ENCODE results near the gene PCDHAC1.
A peak's percentile ranks its signal among the peaks of the same experiment; 100 is the strongest.

The PCDHAC1 gene

GRCh38 chr5:140881889-140882590 lies 44.1 kb upstream of the PCDHAC1 start, which contains the start of gene PCDHA13:
Gene PCDHA13 (plus strand): TSS chr5:140882124. CDS start chr5:140882269, 145 bp downstream.
- H3K18ac ChIP-seq (ENCODE audit: low read depth in 1 of 2, low read length in 2 of 2): no peak within 1 kb of the TSS
- H3K14ac ChIP-seq (ENCODE audit: low read length in 2 of 2): no peak within 1 kb of the TSS
- H3K9me3 ChIP-seq (ENCODE audit: control insufficient read depth, low read length): peaks cover 38% of the 10 kb centered on the region
- H3K9ac ChIP-seq (ENCODE audit: low read length): no peak within 1 kb of the TSS
- peaks cover 5% of the 10 kb centered on the region for H3K4me1 ChIP-seq (ENCODE audit: control insufficient read depth, insufficient read depth, low read depth, low read length)
- H3K23ac ChIP-seq (ENCODE audit: low read length in 2 of 2): no peak within 1 kb of the TSS
- WGBS: 69% methylated on average over 29 of the region's 35 CpGs
- H4K8ac ChIP-seq (ENCODE audit: low read length): no peak within 1 kb of the TSS
- H3K36me3 ChIP-seq (ENCODE audit: control insufficient read depth in 1 of 2, insufficient read depth in 2 of 2, low read depth in 1 of 2, low read length in 2 of 2): peaks cover 0 to 25% of the 10 kb centered on the region in 2 experiments
- no peak within 1 kb of the TSS for H4K91ac ChIP-seq (ENCODE audit: low read length)
- H2AFZ ChIP-seq (ENCODE audit: low read depth, low read length): peak within 1 kb of the TSS; percentile 3
- DNase-seq: peak; percentile 50
- no peaks in the 10 kb centered on the region for H3K27me3 ChIP-seq (ENCODE audit: control insufficient read depth in 1 of 2, insufficient read depth in 1 of 2, low read length in 2 of 2)
- H3K4me3 ChIP-seq (ENCODE audit: insufficient read depth in 1 of 2, low read depth in 1 of 2, low read length in 2 of 2): peak within 1 kb of the TSS in 1 of 2 experiments; percentile 39
- H2BK12ac ChIP-seq (ENCODE audit: low read length in 2 of 2): no peak within 1 kb of the TSS
- no peak within 1 kb of the TSS for H2AK5ac ChIP-seq (ENCODE audit: low read length, severe bottlenecking)
- H3K4me2 ChIP-seq (ENCODE audit: low read length, poor library complexity, severe bottlenecking): no peak within 1 kb of the TSS
- H2BK120ac ChIP-seq (ENCODE audit: low read depth, low read length): no peak within 1 kb of the TSS
- H2BK5ac ChIP-seq (ENCODE audit: low read depth, low read length, poor library complexity, severe bottlenecking): no peak within 1 kb of the TSS
- H3K79me1 ChIP-seq (replicated peaks; ENCODE audit: low read length, poor library complexity, severe bottlenecking): peaks cover 3% of the 10 kb centered on the region
- no peak within 1 kb of the TSS for H3K4ac ChIP-seq (ENCODE audit: low read depth in 1 of 2, low read length in 2 of 2)
- no peak within 1 kb of the TSS for H2BK15ac ChIP-seq (ENCODE audit: low read depth, poor library complexity, severe bottlenecking)
- H3K27ac ChIP-seq (ENCODE audit: low read length, poor library complexity, severe bottlenecking): no peak within 1 kb of the TSS

- no peak overlapping the region for H4K91ac ChIP-seq (ENCODE audit: low read length)
- peaks cover 42% of the 10 kb centered on the region for H3K9me3 ChIP-seq (ENCODE audit: control insufficient read depth, low read length)
- H2BK12ac ChIP-seq (ENCODE audit: low read length in 2 of 2): no peak overlapping the region
- DNase-seq: peak; percentile 15
- H2BK120ac ChIP-seq (ENCODE audit: low read depth, low read length): no peak overlapping the region
- H3K27ac ChIP-seq (ENCODE audit: low read length, poor library complexity, severe bottlenecking): no peak overlapping the region
- no peak overlapping the region for H3K14ac ChIP-seq (ENCODE audit: low read length in 2 of 2)
- H3K9ac ChIP-seq (ENCODE audit: low read length): no peak overlapping the region
- no peak overlapping the region for H4K8ac ChIP-seq (ENCODE audit: low read length)
- H2AFZ ChIP-seq (ENCODE audit: low read depth, low read length): no peak overlapping the region
- H3K27me3 ChIP-seq (ENCODE audit: control insufficient read depth in 1 of 2, insufficient read depth in 1 of 2, low read length in 2 of 2): no peaks in the 10 kb centered on the region
- no peak overlapping the region for H2BK15ac ChIP-seq (ENCODE audit: low read depth, poor library complexity, severe bottlenecking)
- H2AK5ac ChIP-seq (ENCODE audit: low read length, severe bottlenecking): no peak overlapping the region
- WGBS: 59% methylated on average over 12 of the region's 12 CpGs
- no peak overlapping the region for H2BK5ac ChIP-seq (ENCODE audit: low read depth, low read length, poor library complexity, severe bottlenecking)
- no peak overlapping the region for H3K23ac ChIP-seq (ENCODE audit: low read length in 2 of 2)
- H3K79me1 ChIP-seq (replicated peaks; ENCODE audit: low read length, poor library complexity, severe bottlenecking): peaks cover under 1% of the 10 kb centered on the region
- H3K36me3 ChIP-seq (ENCODE audit: control insufficient read depth in 1 of 2, insufficient read depth in 2 of 2, low read depth in 1 of 2, low read length in 2 of 2): peaks cover 0 to 20% of the 10 kb centered on the region in 2 experiments
- H3K4me2 ChIP-seq (ENCODE audit: low read length, poor library complexity, severe bottlenecking): no peak overlapping the region
- no peak overlapping the region for H3K18ac ChIP-seq (ENCODE audit: low read depth in 1 of 2, low read length in 2 of 2)
- peaks cover under 1% of the 10 kb centered on the region for H3K4me1 ChIP-seq (ENCODE audit: control insufficient read depth, insufficient read depth, low read depth, low read length)
- H3K4me3 ChIP-seq (ENCODE audit: insufficient read depth in 1 of 2, low read depth in 1 of 2, low read length in 2 of 2): peak overlapping the region in 1 of 2 experiments; percentile 39
- no peak overlapping the region for H3K4ac ChIP-seq (ENCODE audit: low read depth in 1 of 2, low read length in 2 of 2)
Measured at GRCh38 chr5:140882591-140882899, 43.6 kb upstream of the PCDHAC1 start.

GRCh38 chr5:140883373-140883772 lies 42.7 kb upstream of the PCDHAC1 start:
- Histone ChIP-seq H3K14ac (ENCODE audit: low read length in 2 of 2) (peak overlapping the region in 1 of 2 experiments; percentile 65), H3K4me2 (ENCODE audit: low read length, poor library complexity, severe bottlenecking) (no peak overlapping the region), H3K18ac (ENCODE audit: low read depth in 1 of 2, low read length in 2 of 2) (no peak overlapping the region), H3K27me3 (ENCODE audit: control insufficient read depth in 1 of 2, insufficient read depth in 1 of 2, low read length in 2 of 2) (no peaks in the 10 kb centered on the region), H3K79me1 (replicated peaks; ENCODE audit: low read length, poor library complexity, severe bottlenecking) (no peaks in the 10 kb centered on the region), H3K23ac (ENCODE audit: low read length in 2 of 2) (no peak overlapping the region), H3K4me1 (ENCODE audit: control insufficient read depth, insufficient read depth, low read depth, low read length) (no peaks in the 10 kb centered on the region), H3K9me3 (ENCODE audit: control insufficient read depth, low read length) (peaks cover 47% of the 10 kb centered on the region), H3K9ac (ENCODE audit: low read length) (no peak overlapping the region), H2BK15ac (ENCODE audit: low read depth, poor library complexity, severe bottlenecking) (no peak overlapping the region), H4K91ac (ENCODE audit: low read length) (no peak overlapping the region), H2AK5ac (ENCODE audit: low read length, severe bottlenecking) (no peak overlapping the region), H4K8ac (ENCODE audit: low read length) (no peak overlapping the region), H2BK12ac (ENCODE audit: low read length in 2 of 2) (no peak overlapping the region), H3K4ac (ENCODE audit: low read depth in 1 of 2, low read length in 2 of 2) (no peak overlapping the region), H3K4me3 (ENCODE audit: insufficient read depth in 1 of 2, low read depth in 1 of 2, low read length in 2 of 2) (no peak overlapping the region), H3K27ac (ENCODE audit: low read length, poor library complexity, severe bottlenecking) (no peak overlapping the region), H2BK120ac (ENCODE audit: low read depth, low read length) (no peak overlapping the region), H3K36me3 (ENCODE audit: control insufficient read depth in 1 of 2, insufficient read depth in 2 of 2, low read depth in 1 of 2, low read length in 2 of 2) (peaks cover 0 to 19% of the 10 kb centered on the region in 2 experiments), H2AFZ (ENCODE audit: low read depth, low read length) (no peak overlapping the region), H2BK5ac (ENCODE audit: low read depth, low read length, poor library complexity, severe bottlenecking) (no peak overlapping the region)
- no peak for DNase-seq
- WGBS: 99% methylated on average over 40 of the region's 41 CpGs

GRCh38 chr5:140883927-140884697 lies 42.0 kb upstream of the PCDHAC1 start:
- Histone ChIP-seq H3K18ac (ENCODE audit: low read depth in 1 of 2, low read length in 2 of 2) (no peak overlapping the region), H2AFZ (ENCODE audit: low read depth, low read length) (no peak overlapping the region), H2BK15ac (ENCODE audit: low read depth, poor library complexity, severe bottlenecking) (no peak overlapping the region), H2BK12ac (ENCODE audit: low read length in 2 of 2) (no peak overlapping the region), H3K27me3 (ENCODE audit: control insufficient read depth in 1 of 2, insufficient read depth in 1 of 2, low read length in 2 of 2) (no peaks in the 10 kb centered on the region), H3K36me3 (ENCODE audit: control insufficient read depth in 1 of 2, insufficient read depth in 2 of 2, low read depth in 1 of 2, low read length in 2 of 2) (peaks cover 0 to 19% of the 10 kb centered on the region in 2 experiments), H3K27ac (ENCODE audit: low read length, poor library complexity, severe bottlenecking) (no peak overlapping the region), H3K23ac (ENCODE audit: low read length in 2 of 2) (no peak overlapping the region), H2AK5ac (ENCODE audit: low read length, severe bottlenecking) (no peak overlapping the region), H3K9me3 (ENCODE audit: control insufficient read depth, low read length) (peaks cover 42% of the 10 kb centered on the region), H3K9ac (ENCODE audit: low read length) (no peak overlapping the region), H3K79me1 (replicated peaks; ENCODE audit: low read length, poor library complexity, severe bottlenecking) (peaks cover 1% of the 10 kb centered on the region), H2BK120ac (ENCODE audit: low read depth, low read length) (no peak overlapping the region), H3K4me3 (ENCODE audit: insufficient read depth in 1 of 2, low read depth in 1 of 2, low read length in 2 of 2) (no peak overlapping the region), H3K4me1 (ENCODE audit: control insufficient read depth, insufficient read depth, low read depth, low read length) (no peaks in the 10 kb centered on the region), H3K4me2 (ENCODE audit: low read length, poor library complexity, severe bottlenecking) (no peak overlapping the region), H3K4ac (ENCODE audit: low read depth in 1 of 2, low read length in 2 of 2) (no peak overlapping the region), H4K91ac (ENCODE audit: low read length) (no peak overlapping the region), H4K8ac (ENCODE audit: low read length) (no peak overlapping the region), H3K14ac (ENCODE audit: low read length in 2 of 2) (no peak overlapping the region), H2BK5ac (ENCODE audit: low read depth, low read length, poor library complexity, severe bottlenecking) (no peak overlapping the region)
- DNase-seq: no peak
- WGBS: 97% methylated on average over 77 of the region's 79 CpGs

All from mesenchymal stem cell (in vitro differentiated cells and primary cell).